HUES64 (cell line): ENCODE measurements around the gene HOXB3.

ENCODE experiments used
- H3K27ac ChIP-seq: 2 replicates; pipeline ENCODE4 v1.7.0; 2013; ENCODE audit warnings: low read depth, low read length, inconsistent platforms
- H3K27me3 ChIP-seq: 2 replicates; pipeline ENCODE4 v1.6.1; 2013; ENCODE audit warnings: mild to moderate bottlenecking, low read length; ENCODE audit not compliant: insufficient read depth
- H3K36me3 ChIP-seq: 2 replicates; pipeline ENCODE4 v1.6.1; 2013; ENCODE audit warnings: mild to moderate bottlenecking, low read length; ENCODE audit not compliant: insufficient read depth
- H3K4me1 ChIP-seq: 2 replicates; pipeline ENCODE4 v1.6.1; 2013; ENCODE audit warnings: mild to moderate bottlenecking, low read length, moderate library complexity; ENCODE audit not compliant: insufficient read depth
- H3K4me3 ChIP-seq: 2 replicates; pipeline ENCODE4 v1.5.1; 2013; ENCODE audit warnings: mild to moderate bottlenecking, low read length, moderate library complexity
- H3K9ac ChIP-seq: 2 replicates; pipeline ENCODE4 v1.6.1; 2013; ENCODE audit warnings: mild to moderate bottlenecking, low read depth, low read length
- H3K9me3 ChIP-seq: 2 replicates; pipeline ENCODE4 v1.6.1; 2013; ENCODE audit warnings: low read depth, low read length; ENCODE audit not compliant: insufficient read depth
- WGBS: fragments of 150-250, 120-280 bp; methylation state at CpG from one replicate; pipeline ENCODE4 v1.1.7; 2013; ENCODE audit warnings: missing lambda C conversion rate; 5-methylcytosine and 5-hydroxymethylcytosine counted together

Gene HOXB3

DNA sequence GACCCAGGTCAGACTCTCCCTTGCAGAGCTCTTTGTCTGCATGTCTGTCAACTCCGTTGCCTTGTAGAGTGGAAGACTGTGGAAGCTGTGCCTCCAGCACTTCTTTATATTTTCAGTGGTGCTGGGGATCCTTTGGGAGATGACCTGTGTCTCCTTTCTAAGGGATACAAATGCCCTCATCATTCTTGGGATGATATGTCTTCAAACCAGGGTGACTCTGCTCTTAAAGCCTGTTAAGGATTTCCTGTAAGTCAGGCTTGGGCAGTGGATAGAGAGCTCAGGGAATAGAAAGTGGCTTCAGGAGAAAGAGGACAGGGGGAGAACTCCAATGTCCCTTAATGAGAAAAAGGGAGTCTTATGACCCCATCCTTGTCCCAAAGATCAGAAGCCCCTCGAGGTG is 1.5 kb downstream of the HOXB3 start:
- H3K4me3 ChIP-seq: no peak overlapping the region
- no peaks in the 10 kb centered on the region for H3K9me3 ChIP-seq
- peaks cover 100% of the 10 kb centered on the region for H3K27me3 ChIP-seq
- no peaks in the 10 kb centered on the region; the same call in 1 of the 2 replicates for H3K4me1 ChIP-seq
- H3K9ac ChIP-seq: no peak overlapping the region
- 0% methylated on average over 1 of the region's 2 CpGs for WGBS
- H3K36me3 ChIP-seq: no peaks in the 10 kb centered on the region
- no peak overlapping the region for H3K27ac ChIP-seq

GRCh38 chr17:48588074-48588415 is 2.0 kb downstream of the HOXB3 start:
- H3K9me3 ChIP-seq: no peaks in the 10 kb centered on the region
- H3K27me3 ChIP-seq: peaks cover 100% of the 10 kb centered on the region
- no peak overlapping the region for H3K9ac ChIP-seq
- H3K27ac ChIP-seq: no peak overlapping the region
- WGBS: 45% methylated on average over 2 of the region's 2 CpGs
- no peaks in the 10 kb centered on the region for H3K36me3 ChIP-seq
- no peaks in the 10 kb centered on the region; the same call in 1 of the 2 replicates for H3K4me1 ChIP-seq
- H3K4me3 ChIP-seq: no peak overlapping the region

DNA sequence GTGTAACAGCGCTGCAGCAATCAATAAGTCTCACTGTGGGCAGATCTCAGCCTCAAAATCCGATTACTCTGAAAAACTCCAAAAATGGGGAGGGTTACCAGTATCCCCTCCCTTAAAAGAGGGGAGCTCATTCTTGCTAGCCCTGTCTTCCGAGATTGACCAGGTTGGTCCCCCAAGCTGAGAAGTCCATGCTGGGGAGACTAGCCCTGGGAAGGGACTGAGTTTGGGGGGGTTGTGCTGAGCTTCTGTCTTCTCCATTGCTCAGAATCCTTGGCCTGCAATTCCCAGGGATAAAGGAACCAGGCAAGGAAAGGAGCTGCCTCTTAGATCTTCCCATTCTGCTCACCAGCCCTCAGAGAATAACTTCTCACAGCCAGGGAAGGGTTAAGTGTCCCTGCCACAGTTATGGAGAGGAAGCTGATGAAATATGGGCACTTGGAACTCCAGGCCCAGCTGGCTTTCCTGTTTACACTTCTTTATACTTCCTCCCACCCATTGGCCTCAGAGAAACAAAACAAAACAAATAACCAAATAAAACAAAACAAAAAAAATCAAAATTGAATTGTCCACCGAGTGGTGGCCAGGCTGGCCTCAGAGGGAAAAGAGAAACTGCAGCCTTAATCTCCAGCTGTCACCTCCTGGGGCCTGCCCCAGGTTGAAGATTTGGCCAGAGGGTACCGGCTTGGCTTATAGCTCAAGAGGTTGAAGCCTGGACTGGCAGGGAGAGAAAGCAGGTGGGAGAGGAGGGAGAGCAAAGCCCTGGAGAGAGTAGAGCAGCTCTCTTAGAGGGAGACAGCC is 2.6 kb downstream of the HOXB3 start:
- Histone ChIP-seq H3K4me3 (no peak overlapping the region), H3K9me3 (no peaks in the 10 kb centered on the region), H3K27me3 (peaks cover 100% of the 10 kb centered on the region), H3K27ac (no peak overlapping the region), H3K4me1 (no peaks in the 10 kb centered on the region; the same call in 1 of the 2 replicates), H3K36me3 (no peaks in the 10 kb centered on the region), H3K9ac (no peak overlapping the region)
- WGBS: 26% methylated on average over 5 of the region's 5 CpGs

- Histone ChIP-seq H3K4me1 (no peaks in the 10 kb centered on the region; the same call in 1 of the 2 replicates), H3K27me3 (peaks cover 100% of the 10 kb centered on the region), H3K9me3 (no peaks in the 10 kb centered on the region), H3K4me3 (no peak overlapping the region), H3K27ac (no peak overlapping the region), H3K36me3 (no peaks in the 10 kb centered on the region), H3K9ac (no peak overlapping the region)
- WGBS: 2% methylated on average over 21 of the region's 34 CpGs
Observed at GRCh38 chr17:48586355-48587258, 3.4 kb downstream of the HOXB3 start.

DNA sequence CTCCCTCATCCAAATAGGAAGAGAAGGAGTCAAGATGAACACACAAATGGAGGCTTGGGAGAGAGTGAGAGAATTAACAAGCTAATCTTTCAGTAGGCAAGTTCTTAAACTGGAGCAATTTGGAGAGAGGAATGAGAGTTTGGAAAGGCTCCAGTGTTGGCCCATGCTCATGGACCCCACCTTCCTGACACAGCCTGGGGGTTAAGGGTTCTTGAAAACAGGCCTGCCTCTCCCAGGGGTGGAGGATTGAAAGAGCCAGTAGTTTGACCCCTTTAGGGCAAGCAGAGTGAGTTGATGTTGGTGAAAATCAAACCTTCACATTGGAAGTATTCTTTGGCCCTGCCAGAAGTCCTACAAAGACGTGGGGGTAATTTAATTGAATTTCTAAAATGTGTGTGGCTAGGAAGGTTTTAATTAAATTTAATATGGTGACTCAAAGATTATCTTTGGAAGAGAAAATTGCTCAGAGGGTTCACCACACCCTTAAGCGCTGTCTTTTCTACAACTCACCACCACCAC is 5.8 kb downstream of the HOXB3 start:
- Histone ChIP-seq H3K4me3 (no peak overlapping the region), H3K36me3 (no peaks in the 10 kb centered on the region), H3K9ac (no peak overlapping the region), H3K9me3 (no peaks in the 10 kb centered on the region), H3K4me1 (no peaks in the 10 kb centered on the region), H3K27ac (no peak overlapping the region), H3K27me3 (peaks cover 100% of the 10 kb centered on the region)
- WGBS: 19% methylated on average over 2 of the region's 2 CpGs

- Histone ChIP-seq H3K9ac (no peak overlapping the region), H3K36me3 (no peaks in the 10 kb centered on the region)
- no CpG with 5 or more reads among the region's 3 CpGs for WGBS
Observed at GRCh38 chr17:48583708-48584222, 6.3 kb downstream of the HOXB3 start.

DNA sequence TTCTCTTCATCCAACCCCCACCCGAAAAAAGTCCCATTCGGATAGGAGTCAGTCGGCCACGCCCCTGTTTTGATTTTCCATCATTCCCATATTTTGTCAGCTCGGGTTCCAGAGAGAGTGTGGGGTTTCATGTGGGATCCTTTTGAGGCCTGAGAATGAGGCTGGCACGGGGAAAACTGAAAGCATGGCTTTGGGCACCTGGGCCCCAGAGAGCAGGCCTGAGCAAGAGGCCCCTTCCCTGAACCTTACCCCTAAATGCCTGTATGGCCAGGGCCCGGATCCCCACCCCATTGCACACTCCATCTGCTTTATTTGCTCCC is 7.3 kb downstream of the HOXB3 start:
- Histone ChIP-seq H3K9ac (no peak overlapping the region), H3K9me3 (no peaks in the 10 kb centered on the region), H3K27me3 (peaks cover 100% of the 10 kb centered on the region), H3K4me3 (no peak overlapping the region), H3K36me3 (no peaks in the 10 kb centered on the region), H3K27ac (no peak overlapping the region), H3K4me1 (no peaks in the 10 kb centered on the region)
- 12% methylated on average over 7 of the region's 7 CpGs for WGBS

More at GRCh38 chr17:48583708-48584222, 6.3 kb downstream of the HOXB3 start:
- peaks cover 100% of the 10 kb centered on the region for H3K27me3 ChIP-seq
- H3K9me3 ChIP-seq: no peaks in the 10 kb centered on the region
- H3K4me3 ChIP-seq: no peak overlapping the region
- H3K4me1 ChIP-seq: no peaks in the 10 kb centered on the region
- no peak overlapping the region for H3K27ac ChIP-seq

- Histone ChIP-seq H3K4me3 (no peak overlapping the region), H3K27me3 (peaks cover 100% of the 10 kb centered on the region), H3K27ac (no peak overlapping the region), H3K4me1 (0 out of 2 replicates have a peak, but pooled peaks cover 4% of the 10 kb centered on the region), H3K36me3 (no peaks in the 10 kb centered on the region), H3K9ac (no peak overlapping the region), H3K9me3 (no peaks in the 10 kb centered on the region)
- WGBS: 2% methylated on average over 24 of the region's 26 CpGs
Observed at GRCh38 chr17:48579760-48580554, 10.1 kb downstream of the HOXB3 start.

DNA sequence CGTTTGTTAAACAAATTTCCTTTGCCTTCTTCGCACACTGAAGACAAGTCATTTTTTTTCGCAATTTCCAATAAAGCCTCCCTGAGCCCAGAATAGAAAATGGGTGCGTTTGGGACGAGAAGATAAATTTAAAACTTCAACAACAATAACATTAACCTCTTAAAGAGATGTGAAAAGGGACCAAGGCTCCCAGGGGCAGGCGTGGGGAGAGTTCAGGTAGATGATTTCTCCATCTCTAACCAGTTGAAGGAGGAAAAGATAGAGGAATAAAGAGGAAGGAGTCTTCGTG is 10.6 kb downstream of the HOXB3 start:
- Histone ChIP-seq H3K9ac (no peak overlapping the region), H3K36me3 (no peaks in the 10 kb centered on the region), H3K4me3 (no peak overlapping the region), H3K9me3 (no peaks in the 10 kb centered on the region), H3K27me3 (peaks cover 100% of the 10 kb centered on the region), H3K27ac (no peak overlapping the region), H3K4me1 (0 out of 2 replicates have a peak, but pooled peaks cover 4% of the 10 kb centered on the region)
- 0% methylated on average over 3 of the region's 7 CpGs for WGBS

GRCh38 chr17:48578616-48579470 is 11.2 kb downstream of the HOXB3 start:
- WGBS: 3% methylated on average over 42 of the region's 43 CpGs

More at GRCh38 chr17:48578616-48579470, 11.2 kb downstream of the HOXB3 start:
- H3K36me3 ChIP-seq: no peaks in the 10 kb centered on the region
- H3K9ac ChIP-seq: no peak overlapping the region
- H3K27ac ChIP-seq: no peak overlapping the region
- no peaks in the 10 kb centered on the region for H3K9me3 ChIP-seq
- H3K27me3 ChIP-seq: peaks cover 100% of the 10 kb centered on the region
- H3K4me1 ChIP-seq: 0 out of 2 replicates have a peak, but pooled peaks cover 4% of the 10 kb centered on the region
- 0 out of 2 replicates have a peak overlapping the region, but pooled peaks have one; percentile 29 for H3K4me3 ChIP-seq
